Astrocyte of the spinal cord (primary cell): Measurements from ENCODE around the gene PPP4R1.
"Not testable (repeated sequence)": the region's sequence is repeated elsewhere in the genome, so short reads cannot be mapped to it uniquely, and the experiment has no call there.

Source experiments
- DNase-seq: peaks from one replicate; pipeline ENCODE4 v3.0.0; 2011; ENCODE audit warnings: low read depth, low spot score
- H3K4me3 ChIP-seq: 2 replicates; pipeline ENCODE4 v1.5.1; 2011; ENCODE audit warnings: low read depth, mild to moderate bottlenecking, low read length, moderate library complexity
- in situ Hi-C: cut with HindIII; loops from 2 replicates; pipeline ENCODE4 v1.10.0; 2017; ENCODE audit warnings: low sequenced_read_pairs
- TF ChIP-seq, protein P1 (sequence below): IDR thresholded peaks from 2 replicates; pipeline ENCODE4 v1.5.1; 2012; ENCODE audit warnings: low read depth, mild to moderate bottlenecking, low read length, inconsistent platforms

PPP4R1 gene

DNA sequence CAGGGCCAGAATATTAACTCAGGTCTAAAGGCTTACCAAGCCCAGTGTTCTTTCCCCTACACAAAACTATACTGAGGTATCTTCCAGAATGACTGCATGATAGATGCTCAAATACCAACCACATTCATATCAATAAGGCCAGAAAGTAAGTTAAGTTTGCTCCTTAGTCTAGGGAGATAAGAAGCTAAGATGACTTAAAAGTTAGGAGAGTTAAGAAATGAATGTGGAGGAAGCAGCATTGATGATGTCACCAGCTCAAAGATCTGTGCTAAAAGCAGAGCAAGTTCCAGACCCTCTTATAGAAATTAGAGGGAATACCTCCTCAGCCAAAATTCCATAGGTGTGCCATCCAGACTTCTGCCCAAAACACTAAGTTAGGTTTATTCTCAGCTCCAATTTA is 6.1 kb downstream of the PPP4R1 start:
- H3K4me3 ChIP-seq = no peak overlapping the region
- TF ChIP-seq, protein P1, sequence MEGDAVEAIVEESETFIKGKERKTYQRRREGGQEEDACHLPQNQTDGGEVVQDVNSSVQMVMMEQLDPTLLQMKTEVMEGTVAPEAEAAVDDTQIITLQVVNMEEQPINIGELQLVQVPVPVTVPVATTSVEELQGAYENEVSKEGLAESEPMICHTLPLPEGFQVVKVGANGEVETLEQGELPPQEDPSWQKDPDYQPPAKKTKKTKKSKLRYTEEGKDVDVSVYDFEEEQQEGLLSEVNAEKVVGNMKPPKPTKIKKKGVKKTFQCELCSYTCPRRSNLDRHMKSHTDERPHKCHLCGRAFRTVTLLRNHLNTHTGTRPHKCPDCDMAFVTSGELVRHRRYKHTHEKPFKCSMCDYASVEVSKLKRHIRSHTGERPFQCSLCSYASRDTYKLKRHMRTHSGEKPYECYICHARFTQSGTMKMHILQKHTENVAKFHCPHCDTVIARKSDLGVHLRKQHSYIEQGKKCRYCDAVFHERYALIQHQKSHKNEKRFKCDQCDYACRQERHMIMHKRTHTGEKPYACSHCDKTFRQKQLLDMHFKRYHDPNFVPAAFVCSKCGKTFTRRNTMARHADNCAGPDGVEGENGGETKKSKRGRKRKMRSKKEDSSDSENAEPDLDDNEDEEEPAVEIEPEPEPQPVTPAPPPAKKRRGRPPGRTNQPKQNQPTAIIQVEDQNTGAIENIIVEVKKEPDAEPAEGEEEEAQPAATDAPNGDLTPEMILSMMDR = no peak
- in situ Hi-C loops = no loop called here
- no peak for DNase-seq

DNA sequence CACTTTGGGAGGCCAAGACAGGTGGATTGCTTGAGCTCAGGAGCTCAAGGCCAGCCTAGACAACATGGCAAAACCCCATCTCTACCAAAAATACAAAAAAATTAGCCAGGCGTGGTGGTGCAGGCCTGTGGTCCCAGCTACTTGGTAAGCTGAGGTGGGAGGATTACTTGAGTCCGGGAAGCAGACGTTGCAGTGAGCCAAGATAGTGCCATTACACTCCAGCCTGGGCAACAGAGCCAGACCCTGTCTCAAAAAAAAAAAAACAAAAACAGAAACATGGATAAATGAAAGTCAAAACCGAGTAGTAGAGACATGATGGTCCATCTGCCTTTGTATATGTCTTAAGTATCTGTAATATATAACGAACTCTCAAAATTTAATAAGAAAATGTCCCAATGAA is 7.2 kb downstream of the PPP4R1 start:
- H3K4me3 ChIP-seq, DNase-seq, in situ Hi-C loops: not testable (repeated sequence)

DNA sequence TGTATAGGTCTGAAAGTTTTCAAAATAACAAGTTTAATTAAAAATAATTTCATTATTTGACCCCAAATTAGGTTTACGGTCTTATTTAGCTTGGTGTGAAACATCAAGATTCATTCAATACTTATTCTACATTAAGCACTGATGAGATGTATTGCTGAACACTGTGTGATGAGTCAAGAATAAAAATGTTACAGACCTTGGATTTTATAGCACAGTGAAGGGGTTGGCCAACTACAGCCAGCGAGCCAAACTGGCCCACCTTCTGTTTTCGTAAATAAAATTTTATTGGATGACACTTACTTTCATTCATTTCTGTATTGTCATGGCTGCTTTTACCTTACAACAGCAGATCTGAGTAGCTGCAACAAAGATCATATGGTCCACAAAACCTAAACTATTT is 8.3 kb downstream of the PPP4R1 start:
- in situ Hi-C loops = no loop called here
- DNase-seq = no peak
- TF ChIP-seq, protein P1 = no peak
- no peak overlapping the region for H3K4me3 ChIP-seq

DNA sequence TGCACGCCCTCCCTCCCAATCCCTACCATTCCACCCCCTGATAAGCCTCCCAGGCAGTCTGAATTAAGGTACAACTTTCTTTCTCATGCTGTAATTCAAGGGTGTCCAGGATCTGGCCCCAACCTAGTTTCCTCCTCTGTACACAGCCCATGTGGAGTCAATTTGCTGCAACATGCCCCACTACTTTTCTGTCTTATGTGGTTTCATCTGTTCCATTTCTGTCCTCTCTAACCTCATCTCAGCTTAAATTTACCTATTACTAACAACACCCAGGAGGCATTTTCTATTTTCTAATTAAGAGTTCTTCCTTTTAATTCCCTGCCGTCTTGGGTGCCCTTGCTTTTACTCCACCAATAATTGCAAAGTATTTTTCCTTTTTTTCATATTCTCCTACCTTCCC is 10.0 kb downstream of the PPP4R1 start:
- TF ChIP-seq, protein P1 = no peak
- no peak for DNase-seq
- in situ Hi-C loops = no loop called here
- H3K4me3 ChIP-seq = no peak overlapping the region

DNA sequence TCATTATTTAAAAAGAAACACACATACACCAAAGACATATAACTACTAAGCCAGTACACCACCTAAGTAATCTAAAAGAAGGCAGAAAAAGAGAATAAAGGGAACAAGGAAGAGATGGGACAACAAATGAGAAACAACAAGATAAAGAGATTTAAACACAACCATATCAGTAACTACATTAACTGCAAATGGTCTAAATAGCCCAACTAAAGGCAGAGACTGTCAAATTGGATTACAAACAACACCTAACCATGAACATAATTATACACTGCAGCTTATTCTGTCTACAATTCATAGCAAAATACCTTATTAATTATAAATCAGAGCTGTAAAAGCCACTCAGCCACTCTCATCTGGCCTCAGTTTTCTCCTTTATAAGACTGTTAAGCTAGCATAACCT is 15.0 kb downstream of the PPP4R1 start:
- in situ Hi-C loops = no loop called here
- TF ChIP-seq, protein P1 = no peak
- H3K4me3 ChIP-seq = no peak overlapping the region
- DNase-seq = no peak

DNA sequence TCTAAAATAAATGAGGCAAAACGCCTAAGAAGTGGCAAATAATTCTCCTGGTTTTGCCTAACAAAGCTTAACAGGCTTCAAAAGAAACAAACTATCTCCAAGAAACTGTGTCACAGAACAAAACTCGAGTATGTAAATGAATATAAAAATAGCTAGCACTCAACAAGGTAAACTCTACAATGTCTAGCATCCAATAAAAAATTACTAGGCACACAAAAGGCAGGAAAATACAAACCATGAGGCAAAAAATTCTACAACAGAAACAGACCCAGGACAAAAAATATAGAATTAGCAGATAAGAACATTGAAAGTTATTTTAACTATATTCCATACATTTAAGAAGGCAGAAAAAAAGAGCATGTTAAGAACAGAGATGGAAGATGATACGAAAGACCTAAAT is 16.8 kb downstream of the PPP4R1 start:
- TF ChIP-seq, protein P1 = no peak
- DNase-seq = no peak
- in situ Hi-C loops = no loop called here
- no peak overlapping the region for H3K4me3 ChIP-seq

DNA sequence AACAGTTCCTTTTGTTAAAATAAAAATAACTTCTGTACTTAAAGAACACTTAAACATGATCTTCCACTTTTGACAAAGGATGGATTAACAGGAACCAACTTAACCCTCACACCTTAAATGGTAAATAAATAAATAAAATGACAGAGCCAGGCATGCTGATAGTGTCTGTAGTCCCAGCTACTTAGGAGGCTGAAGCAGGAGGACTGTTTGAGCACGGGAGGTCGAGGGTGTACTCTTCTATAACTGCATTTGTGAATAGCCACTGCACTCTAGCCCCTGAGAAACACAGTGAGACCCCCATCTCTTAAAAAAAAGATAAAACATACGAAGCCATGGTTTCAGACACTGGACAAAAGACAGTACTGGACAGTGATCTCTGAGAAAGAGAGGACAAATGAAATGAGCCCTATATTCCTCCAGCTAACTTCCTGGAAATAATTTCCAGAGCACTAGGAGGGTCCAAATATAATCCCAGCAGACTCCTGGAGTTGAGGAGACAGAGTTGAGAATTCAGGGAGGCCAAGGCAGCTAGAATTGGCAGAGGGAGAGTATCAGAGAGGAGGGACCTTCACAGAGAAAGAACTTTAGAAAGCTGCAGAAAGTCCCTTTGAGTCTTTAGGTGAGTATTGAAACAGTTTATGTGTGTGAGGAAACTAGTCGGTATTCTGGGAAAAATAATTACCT is 17.4 kb downstream of the PPP4R1 start:
- no peak for DNase-seq
- TF ChIP-seq, protein P1 = no peak
- in situ Hi-C loops = no loop called here
- H3K4me3 ChIP-seq = no peak overlapping the region
